ENCODE results near the gene TMEM244.
"Not testable (repeated sequence)": the region's sequence is repeated elsewhere in the genome, so short reads cannot be mapped to it uniquely, and the experiment has no call there.

Gene TMEM244

DNA sequence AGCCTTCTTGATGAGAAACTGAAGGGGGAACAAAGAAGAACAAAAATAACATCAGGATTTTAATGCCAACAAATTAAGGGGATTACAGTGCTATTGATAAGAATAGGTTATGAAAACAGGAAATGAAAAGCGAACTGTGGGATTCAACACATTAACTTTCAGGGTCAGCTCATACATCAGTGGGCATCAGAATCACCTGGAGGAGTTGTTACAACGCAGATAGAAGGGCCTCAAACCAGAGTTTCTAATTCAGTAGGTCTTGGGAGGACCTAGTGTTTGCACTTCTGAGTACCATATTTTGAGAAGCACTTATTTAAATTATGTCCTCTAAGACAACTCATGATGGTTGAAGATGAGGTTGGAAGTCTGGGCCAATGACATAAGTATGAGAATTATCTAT, 5.6 kb upstream of the TMEM244 start:
- DNase-seq = no peak

GRCh38 chr6:129866256-129866655, 5.1 kb upstream of the TMEM244 start:
- DNase-seq = no peak

DNA sequence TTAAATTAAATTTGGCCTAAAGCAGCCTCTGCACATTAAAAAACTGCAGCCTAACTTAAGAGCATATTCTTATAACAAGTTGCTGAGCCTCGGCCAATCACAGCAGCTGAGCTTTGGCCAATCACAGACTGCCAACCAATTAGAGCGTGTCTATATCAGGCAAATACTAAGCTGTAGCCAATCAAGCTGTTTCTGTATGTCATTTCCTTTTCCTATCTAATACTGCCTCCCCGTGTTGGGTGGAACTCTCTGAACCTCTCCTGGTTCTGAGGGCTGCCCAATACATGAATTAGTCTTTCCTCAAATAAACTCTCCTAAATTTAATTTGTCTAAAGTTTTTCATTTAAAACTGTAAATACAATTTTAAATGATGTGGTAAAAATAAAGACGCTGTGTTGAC, 3.9 kb upstream of the TMEM244 start:
- DNase-seq = no peak

DNA sequence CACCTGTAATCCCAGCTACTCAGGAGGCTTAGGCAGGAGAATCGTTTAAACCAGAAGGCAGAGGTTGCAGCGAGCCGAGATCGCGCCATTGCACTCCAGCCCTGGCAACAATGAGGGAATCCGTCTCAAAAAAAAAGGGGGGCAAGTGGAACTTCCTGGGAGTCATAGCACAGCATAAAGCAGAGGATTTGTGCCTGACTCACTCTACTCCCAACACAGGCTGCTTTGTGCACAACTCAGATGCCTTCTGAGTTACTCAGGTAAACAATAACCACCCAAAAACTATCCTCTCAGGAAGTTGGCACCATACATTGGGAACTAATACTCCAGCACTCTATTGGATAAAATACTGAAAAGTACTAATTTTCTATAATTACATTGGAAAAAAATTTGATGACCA, 2.5 kb upstream of the TMEM244 start:
- DNase-seq = no peak

GRCh38 chr6:129859524-129859923, 1.6 kb downstream of the TMEM244 start:
- DNase-seq = no peak

- no peak for DNase-seq
Measured at GRCh38 chr6:129857838-129858237, 3.3 kb downstream of the TMEM244 start.

- DNase-seq = no peak
Measured at GRCh38 chr6:129853996-129854711, 7.0 kb downstream of the TMEM244 start.

- DNase-seq = no peak
Measured at GRCh38 chr6:129852257-129852858, 8.8 kb downstream of the TMEM244 start.

- no peak for DNase-seq
Measured at GRCh38 chr6:129849456-129849855, 11.7 kb downstream of the TMEM244 start.

DNA sequence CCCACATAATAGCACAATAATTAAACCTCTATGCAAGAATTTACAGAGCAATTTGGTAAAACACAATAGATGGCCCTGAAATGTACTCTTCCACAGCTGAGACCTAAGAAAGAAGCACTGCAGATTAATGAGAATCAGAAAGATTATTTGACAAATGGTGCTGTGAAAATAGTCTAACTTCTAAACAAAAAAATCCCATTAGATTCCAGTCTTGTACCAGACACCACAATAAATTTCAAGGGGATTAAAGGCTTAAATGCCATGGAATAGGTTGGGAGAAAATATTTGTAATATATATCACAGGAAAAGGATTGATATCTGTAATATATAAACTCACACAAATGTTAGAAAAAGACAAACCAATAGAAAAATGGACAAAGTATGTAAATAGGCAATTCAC, 14.4 kb downstream of the TMEM244 start:
- no peak for DNase-seq

DNA sequence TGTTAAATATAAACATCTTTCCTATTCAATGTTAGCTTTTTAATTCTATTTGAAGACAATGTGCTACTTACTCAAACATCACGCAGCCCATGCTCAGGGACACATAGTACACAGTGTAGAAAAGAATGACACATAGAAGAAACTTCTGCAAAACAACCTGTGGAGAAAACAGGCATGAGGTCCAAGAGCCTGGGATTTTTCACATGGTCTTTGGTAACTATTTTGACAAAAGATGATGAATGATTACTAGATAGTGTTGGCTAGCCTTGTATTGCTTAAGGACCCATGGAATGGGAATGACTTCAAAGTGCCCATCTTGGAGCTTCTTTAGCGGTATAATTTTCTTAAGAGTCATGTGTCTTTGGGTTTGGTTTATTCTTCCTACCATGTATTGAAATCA, 15.4 kb downstream of the TMEM244 start:
- no peak for DNase-seq

DNA sequence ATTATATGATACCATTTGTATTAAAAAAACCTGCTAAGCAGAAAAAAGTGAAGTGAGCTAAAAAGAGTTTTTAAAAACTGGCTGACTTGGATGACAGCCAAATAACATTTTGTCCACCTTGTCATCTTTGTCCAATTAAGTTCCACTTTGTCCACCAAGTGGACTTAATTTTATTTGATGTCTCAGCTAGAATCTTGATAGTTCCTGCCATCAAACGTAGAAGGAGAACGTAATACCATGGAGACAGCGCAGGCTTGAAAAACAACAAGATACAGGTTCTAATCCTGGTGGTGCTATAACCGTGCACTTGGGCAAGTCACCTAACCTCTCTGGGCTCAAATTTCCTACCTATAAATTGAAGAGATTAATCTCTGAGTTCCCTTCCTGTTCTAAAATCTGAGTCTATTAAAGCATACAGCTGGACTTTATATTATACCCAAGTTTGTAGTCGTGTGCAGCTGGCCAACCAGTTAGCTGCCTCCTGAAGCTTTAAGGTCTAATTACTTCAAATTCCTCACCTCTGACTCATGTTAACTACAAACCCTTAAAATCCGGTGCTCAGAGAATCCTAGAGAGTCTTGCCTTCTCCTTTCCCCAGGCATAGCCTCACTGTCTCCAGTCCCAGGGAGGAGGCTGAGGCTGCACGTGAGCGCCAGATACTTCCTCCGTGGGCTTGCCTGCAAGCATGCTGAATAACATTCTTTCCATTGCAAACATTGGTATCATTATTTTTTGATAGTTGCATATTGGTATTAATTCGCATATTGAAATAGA, 16.8 kb downstream of the TMEM244 start:
- no peak for DNase-seq

DNA sequence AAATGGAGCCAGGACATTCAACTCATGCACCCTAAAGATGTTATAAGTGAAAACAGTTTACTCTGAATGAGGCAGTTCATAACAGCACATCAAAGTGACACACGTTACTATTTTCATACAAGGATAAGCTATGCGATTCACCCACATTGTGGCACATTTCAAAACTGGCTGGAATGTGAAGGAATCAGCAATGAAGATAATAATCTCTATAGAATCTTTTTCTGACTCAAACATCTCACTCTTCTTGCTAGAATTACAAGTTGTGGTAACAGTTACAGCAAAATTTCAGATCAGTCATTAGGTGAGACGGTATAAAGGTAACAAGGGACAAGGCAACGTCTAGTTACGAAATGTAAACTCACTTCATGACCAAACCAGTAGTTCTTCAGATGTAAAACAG, 17.5 kb downstream of the TMEM244 start:
- DNase-seq = no peak

DNA sequence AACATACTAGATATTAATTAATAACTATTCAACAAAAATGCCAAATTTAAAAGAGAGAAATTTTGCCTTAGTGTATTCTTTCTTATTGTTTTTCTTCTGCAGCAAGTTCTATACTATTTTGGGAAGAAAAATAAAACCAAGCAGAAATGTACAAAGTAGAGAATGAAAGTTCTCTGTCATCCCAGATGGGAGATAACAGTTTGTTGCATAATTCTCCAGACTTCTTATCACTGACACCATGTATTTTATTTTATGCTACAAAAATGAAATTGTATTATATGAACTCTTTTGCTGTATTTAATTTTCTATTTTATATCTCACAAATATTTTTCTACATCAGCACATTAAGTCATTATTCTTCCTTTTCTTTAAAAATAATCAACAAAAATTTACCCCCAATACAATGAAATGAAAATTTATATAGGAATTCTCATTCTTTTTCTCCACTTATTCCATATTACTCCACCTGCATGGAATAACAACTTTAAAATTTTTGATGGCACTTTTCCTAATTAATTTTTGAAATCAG, 18.2 kb downstream of the TMEM244 start:
- no peak for DNase-seq

DNA sequence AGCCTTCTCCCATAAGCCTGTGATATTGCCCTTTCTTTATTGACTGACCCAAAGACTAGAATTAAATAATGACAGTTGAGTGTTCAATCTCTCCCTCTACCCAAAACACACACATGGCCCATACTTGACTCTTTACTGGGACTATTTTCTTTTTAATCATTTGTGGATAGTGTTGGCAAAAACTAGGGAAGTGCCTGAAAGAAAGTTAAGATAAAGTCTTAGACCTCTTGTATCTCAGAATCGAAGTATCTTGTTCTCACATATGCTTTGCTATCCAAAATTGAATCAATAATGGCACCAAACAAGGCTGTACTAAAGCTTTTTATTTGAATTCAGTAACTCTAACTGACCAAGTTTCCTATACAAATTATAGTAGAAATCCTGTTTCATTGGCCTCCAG, 19.0 kb downstream of the TMEM244 start:
- DNase-seq = no peak

- not testable (repeated sequence) for DNase-seq
Measured at GRCh38 chr6:129839562-129839961, 21.6 kb downstream of the TMEM244 start.

DNA sequence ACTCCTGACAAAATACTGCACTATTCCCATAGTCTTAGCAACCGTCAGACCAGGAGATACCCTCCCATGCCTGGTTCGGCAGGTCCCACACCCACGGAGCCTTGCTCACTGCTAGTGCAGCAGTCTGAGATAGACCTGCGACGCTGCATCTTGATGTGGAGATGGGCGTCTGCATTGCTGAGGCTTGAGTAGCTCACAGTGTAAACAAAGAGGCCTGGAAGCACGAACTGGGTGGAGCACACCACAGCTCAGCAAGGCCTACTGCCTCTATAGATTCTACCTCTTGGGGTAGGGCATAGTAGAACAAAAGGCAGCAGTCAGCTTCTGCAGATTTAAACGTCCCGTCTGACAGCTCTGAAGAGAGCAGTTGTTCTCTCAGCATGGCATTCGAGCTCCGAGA, 25.4 kb downstream of the TMEM244 start:
- DNase-seq = no peak

DNA sequence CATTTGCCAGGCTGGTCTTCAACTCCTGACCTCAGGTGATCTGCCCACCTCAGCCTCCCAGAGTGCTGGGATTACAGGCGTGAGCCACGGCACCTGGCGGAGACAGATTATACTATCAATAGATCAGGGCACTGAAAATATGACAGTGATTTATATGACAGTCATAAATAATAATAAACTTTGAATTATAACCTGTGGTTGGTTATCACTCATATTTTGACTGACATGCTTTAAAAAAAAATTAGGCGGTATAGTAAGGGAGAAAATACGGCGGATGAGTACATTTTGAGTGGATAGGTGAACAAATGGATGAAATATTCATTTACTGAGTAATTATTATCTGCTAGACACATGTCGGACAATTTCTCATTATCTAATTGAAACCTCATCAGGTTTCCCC, 28.8 kb downstream of the TMEM244 start:
- no peak for DNase-seq

DNA sequence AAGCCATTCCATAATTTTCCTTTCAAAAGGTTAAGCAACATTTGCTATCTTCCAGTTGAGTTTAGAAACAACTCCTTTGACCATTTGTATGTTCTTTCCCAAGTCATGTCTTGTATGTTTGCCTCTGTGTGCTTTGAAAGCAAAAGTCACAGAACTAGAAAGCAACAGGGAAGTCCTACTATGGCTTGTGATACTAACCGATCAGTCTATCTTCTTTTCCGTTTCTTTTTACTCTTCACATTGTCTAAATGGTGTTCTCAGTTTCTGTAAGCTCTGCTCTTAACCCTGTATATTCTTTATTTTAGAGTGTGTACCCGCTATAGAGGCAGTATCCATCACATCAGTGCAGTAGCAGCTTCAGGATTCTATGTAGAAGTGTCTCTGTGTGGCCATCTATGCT, 32.9 kb downstream of the TMEM244 start:
- DNase-seq = no peak

DNA sequence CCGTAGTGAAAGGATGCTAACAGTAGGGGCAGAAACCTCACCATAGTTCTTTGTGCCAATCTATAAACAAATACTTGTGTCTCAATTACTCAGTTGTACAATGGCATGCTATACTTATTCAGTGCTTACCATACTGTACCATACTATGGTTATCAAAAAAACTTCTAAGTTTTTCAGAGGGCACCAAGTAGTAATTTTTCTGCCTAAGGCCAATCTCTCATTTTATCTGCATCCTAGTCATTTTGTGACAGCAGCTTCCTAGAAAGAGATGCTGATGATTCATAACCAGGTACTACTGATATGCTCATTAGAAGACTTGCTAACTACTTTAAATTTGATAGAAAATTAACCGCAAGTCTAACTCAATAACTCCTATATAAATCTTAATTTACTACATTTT, 42.9 kb downstream of the TMEM244 start:
- no peak for DNase-seq

- no peak for DNase-seq
Measured at GRCh38 chr6:129817821-129818220, 43.3 kb downstream of the TMEM244 start.

DNA sequence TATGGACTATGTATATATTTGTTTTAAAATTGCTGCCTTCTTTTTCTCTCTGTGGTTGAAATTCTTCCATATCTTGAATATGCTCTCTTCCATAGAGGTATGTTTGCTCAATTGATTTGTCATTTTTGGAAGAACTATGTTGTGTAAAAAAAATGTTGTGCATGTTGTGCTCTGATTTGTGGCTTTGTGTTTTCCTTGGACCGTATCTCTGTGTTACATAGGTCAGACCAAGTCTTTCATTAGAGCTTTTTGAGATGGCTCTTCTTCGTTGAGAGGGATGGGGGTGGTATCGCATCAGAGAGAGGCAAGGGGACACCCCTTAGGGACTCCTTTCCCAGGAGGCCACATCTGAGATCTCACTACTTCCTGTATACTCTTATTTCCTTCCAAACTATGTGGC, 43.8 kb downstream of the TMEM244 start:
- no peak for DNase-seq

GRCh38 chr6:129812145-129812777, 48.9 kb downstream of the TMEM244 start:
- no peak for DNase-seq
